Neuronal stem cell (in vitro differentiated cells): ENCODE measurements around the gene TSEN34.

Experiments used
- DNase-seq: peaks from one replicate; pipeline ENCODE4 v3.0.0-alpha.2; 2013; ENCODE audit warnings: low spot score
- H2AFZ ChIP-seq: one replicate; pipeline ENCODE4 v1.6.1; 2013; ENCODE audit warnings: mild to moderate bottlenecking, low read length, inconsistent platforms
- H2AK5ac ChIP-seq: 2 replicates; pipeline ENCODE4 v1.6.1; 2013; ENCODE audit warnings: low read depth, mild to moderate bottlenecking, inconsistent platforms, low read length, moderate library complexity, mixed read lengths
- H2BK120ac ChIP-seq: 2 replicates; pipeline ENCODE4 v1.6.1; 2013; ENCODE audit warnings: low read depth, mild to moderate bottlenecking, inconsistent platforms, low read length, moderate library complexity, mixed read lengths
- H2BK12ac ChIP-seq: one replicate; pipeline ENCODE4 v1.6.1; 2013; ENCODE audit warnings: low read length, inconsistent platforms
- H2BK15ac ChIP-seq: 2 replicates; pipeline ENCODE4 v1.6.1; 2013; ENCODE audit warnings: mild to moderate bottlenecking, low read length, inconsistent platforms, mixed read lengths
- H2BK5ac ChIP-seq: one replicate; pipeline ENCODE4 v1.6.1; 2013; ENCODE audit warnings: inconsistent platforms, mild to moderate bottlenecking, low read length, moderate library complexity
- H3K14ac ChIP-seq: one replicate; pipeline ENCODE4 v1.6.1; 2013; ENCODE audit warnings: low read length, inconsistent platforms
- H3K18ac ChIP-seq: 2 replicates; pipeline ENCODE4 v1.6.1; 2013; ENCODE audit warnings: low read length, inconsistent platforms
- H3K23ac ChIP-seq: 2 replicates; pipeline ENCODE4 v1.6.1; 2013; ENCODE audit warnings: low read depth, mild to moderate bottlenecking, mixed read lengths, low read length, inconsistent platforms; ENCODE audit not compliant: poor library complexity
- H3K27ac ChIP-seq: replicated peaks from 3 replicates; pipeline ENCODE4 v1.5.1; 2013; ENCODE audit warnings: low read length, inconsistent platforms
- H3K27me3 ChIP-seq, 3 experiments: 2 replicates each; pipeline ENCODE4 v1.6.1; 2013; ENCODE audit warnings: low read length in 3 of 3, mild to moderate bottlenecking in 2 of 3, inconsistent platforms in 1 of 3, low read depth in 1 of 3, mixed read lengths in 1 of 3, moderate library complexity in 1 of 3; ENCODE audit not compliant: control insufficient read depth in 3 of 3, insufficient read depth in 3 of 3
- H3K36me3 ChIP-seq, 2 donors: replicated peaks in 1 of 2; 2 replicates each; pipeline ENCODE4 v1.6.1; 2013; ENCODE audit warnings: low read length in 2 of 2; ENCODE audit not compliant: control insufficient read depth in 2 of 2, insufficient read depth in 2 of 2
- H3K4ac ChIP-seq: 2 replicates; pipeline ENCODE4 v1.6.1; 2013; ENCODE audit warnings: inconsistent platforms, mild to moderate bottlenecking, low read length, moderate library complexity
- H3K4me1 ChIP-seq, 2 donors: 1 replicate in 1 of 2; 2 replicates in 1 of 2; pipeline ENCODE4 v1.6.1; 2013; ENCODE audit warnings: low read length in 2 of 2, low read depth in 1 of 2; ENCODE audit not compliant: control insufficient read depth in 2 of 2, insufficient read depth in 1 of 2
- H3K4me2 ChIP-seq: one replicate; pipeline ENCODE4 v1.6.1; 2013; ENCODE audit warnings: mild to moderate bottlenecking, low read length, inconsistent platforms; ENCODE audit not compliant: insufficient read depth, poor library complexity, severe bottlenecking
- H3K4me3 ChIP-seq, 2 donors: 2 replicates each; pipeline ENCODE4 v1.5.1; 2013; ENCODE audit warnings: low read length in 2 of 2, mild to moderate bottlenecking in 2 of 2, inconsistent platforms in 1 of 2, moderate library complexity in 1 of 2
- H3K79me1 ChIP-seq: one replicate; pipeline ENCODE4 v1.6.1; 2013; ENCODE audit warnings: low read depth, mild to moderate bottlenecking, inconsistent platforms, low read length, moderate library complexity
- H3K9ac ChIP-seq: one replicate; pipeline ENCODE4 v1.6.1; 2013; ENCODE audit warnings: mild to moderate bottlenecking, low read depth, low read length, inconsistent platforms; ENCODE audit not compliant: poor library complexity
- H3K9me3 ChIP-seq, 2 donors: replicated peaks in 1 of 2; 2 replicates each; pipeline versions ENCODE3 to v1.6.1; 2013; ENCODE audit warnings: low read length in 2 of 2, mild to moderate bottlenecking in 2 of 2, inconsistent platforms in 1 of 2, low read depth in 1 of 2, mixed read lengths in 1 of 2, moderate library complexity in 1 of 2; ENCODE audit not compliant: control insufficient read depth in 2 of 2, insufficient read depth in 1 of 2
- H4K8ac ChIP-seq: one replicate; pipeline ENCODE4 v1.6.1; 2013; ENCODE audit warnings: low read depth, mild to moderate bottlenecking, inconsistent platforms, low read length, moderate library complexity
- H4K91ac ChIP-seq: one replicate; pipeline ENCODE4 v1.6.1; 2013; ENCODE audit warnings: low read length, low read depth, mild to moderate bottlenecking, inconsistent platforms; ENCODE audit not compliant: poor library complexity
- WGBS, 2 donors: extraction: QIAGEN DNeasy Blood & Tissue Kit; methylation state at CpG; one replicate each; pipeline ENCODE4 v1.1.7; 2013; ENCODE audit warnings: missing lambda C conversion rate in 2 of 2, mixed read lengths in 1 of 2; ENCODE audit not compliant: insufficient read length in 2 of 2, insufficient replicate concordance in 1 of 2; ENCODE audit errors: extremely low coverage in 2 of 2; 5-methylcytosine and 5-hydroxymethylcytosine counted together

TSEN34 gene

DNA sequence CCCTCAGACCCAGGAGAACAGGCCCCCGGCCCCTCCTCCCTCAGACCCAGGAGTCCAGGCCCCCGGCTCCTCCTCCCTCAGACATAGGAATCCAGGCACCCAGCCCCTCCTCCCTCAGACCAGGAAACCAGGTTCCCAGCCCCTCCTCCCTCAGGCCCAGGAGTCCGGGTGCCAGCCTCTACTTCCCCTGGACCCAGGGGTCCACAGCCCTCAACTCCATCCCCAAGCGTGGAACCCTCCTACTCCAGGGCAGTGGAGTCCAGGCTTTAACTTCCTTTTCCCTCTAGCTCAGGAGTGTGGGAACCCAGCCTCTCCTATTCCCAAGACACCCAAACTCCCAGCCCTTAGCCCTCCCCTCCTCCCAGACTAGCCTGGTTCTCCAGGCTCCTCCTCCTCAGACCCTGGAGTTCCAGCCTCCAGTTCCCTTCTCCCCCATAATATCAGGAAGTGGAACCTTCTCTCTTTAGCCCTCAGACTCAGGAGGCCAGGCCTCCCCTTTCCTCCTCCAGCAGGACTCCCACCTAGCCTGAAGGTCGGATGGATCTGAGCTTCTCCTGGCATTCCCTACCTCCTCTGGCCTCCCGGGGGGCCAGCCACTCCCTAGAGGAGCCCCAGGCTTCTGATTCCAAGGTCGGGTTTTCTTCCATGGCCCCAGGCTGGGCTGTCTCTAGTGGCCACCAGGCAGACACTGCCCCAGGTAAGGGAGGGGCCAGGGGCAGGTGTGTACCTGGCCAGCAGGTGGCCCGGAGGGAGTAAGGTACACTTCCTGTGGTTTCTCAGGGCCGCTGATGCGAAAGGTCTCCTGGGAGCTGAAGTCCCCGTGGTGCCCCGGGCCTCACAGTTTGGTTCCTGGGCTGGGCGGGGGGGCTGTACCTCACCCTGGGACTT is 18.4 kb upstream of the TSEN34 start, which contains the start of gene TMC4:
Gene TMC4 (minus strand): TSS at position 690 of the 888 bp plus-strand sequence. CDS start 43 bp downstream, at position 647.
- Histone ChIP-seq H3K18ac (no peak within 1 kb of the TSS), H4K8ac (no peak within 1 kb of the TSS), H3K79me1 (no peaks in the 10 kb centered on the region), H3K9me3 (no peaks in the 10 kb centered on the region), H3K9ac (no peak within 1 kb of the TSS), H2AFZ (no peak within 1 kb of the TSS), H4K91ac (no peak within 1 kb of the TSS), H2BK5ac (no peak within 1 kb of the TSS), H3K4me3 (peak within 1 kb of the TSS in 1 of 2 donors; percentile 42), H3K14ac (no peak within 1 kb of the TSS), H2AK5ac (peak within 1 kb of the TSS; percentile 46), H3K36me3 (peaks cover 6 to 17% of the 10 kb centered on the region in 2 donors), H2BK12ac (no peak within 1 kb of the TSS), H3K4me1 (peaks cover 0 to 3% of the 10 kb centered on the region in 2 donors), H3K27ac (no peak within 1 kb of the TSS), H3K27me3 (no peaks in the 10 kb centered on the region), H3K4ac (peak within 1 kb of the TSS; percentile 23), H2BK15ac (no peak within 1 kb of the TSS), H3K4me2 (no peak within 1 kb of the TSS), H2BK120ac (no peak within 1 kb of the TSS), H3K23ac (peak within 1 kb of the TSS; percentile 80)
- no peak for DNase-seq
- WGBS, 2 donors, result no CpG with 5 or more reads among the region's 13 CpGs

DNA sequence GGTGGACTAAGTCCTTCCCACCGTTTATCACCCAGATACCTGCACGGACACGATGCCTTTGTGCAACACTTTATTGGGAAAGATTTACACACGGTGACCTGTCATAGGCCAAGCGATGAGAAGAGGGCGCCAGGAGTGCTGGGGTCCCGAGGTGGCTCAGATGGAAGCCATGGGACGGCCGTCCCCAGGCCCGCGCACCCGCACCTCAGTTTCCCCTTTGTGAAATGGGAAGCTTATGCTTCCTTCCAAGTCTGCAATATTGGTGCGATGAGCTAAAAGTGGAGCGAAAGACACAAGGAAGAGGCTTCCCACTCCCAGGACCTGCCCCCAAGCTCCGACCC is 17.8 kb upstream of the TSEN34 start:
- Histone ChIP-seq H3K27me3 (no peaks in the 10 kb centered on the region), H2BK12ac (no peak overlapping the region), H3K9me3 (no peaks in the 10 kb centered on the region), H3K79me1 (no peaks in the 10 kb centered on the region), H3K36me3 (peaks cover 9 to 22% of the 10 kb centered on the region in 2 donors), H3K23ac (peak overlapping the region; percentile 43), H3K27ac (no peak overlapping the region), H2AFZ (no peak overlapping the region), H2BK120ac (no peak overlapping the region), H4K91ac (no peak overlapping the region), H4K8ac (no peak overlapping the region), H2AK5ac (no peak overlapping the region), H3K4me1 (peaks cover under 1 to 3% of the 10 kb centered on the region in 2 donors), H3K18ac (no peak overlapping the region), H3K4me3 (no peak overlapping the region), H3K4ac (no peak overlapping the region), H3K9ac (no peak overlapping the region), H3K4me2 (no peak overlapping the region), H3K14ac (no peak overlapping the region), H2BK15ac (no peak overlapping the region), H2BK5ac (no peak overlapping the region)
- no CpG with 5 or more reads among the region's 15 CpGs for WGBS, 2 donors
- DNase-seq, result no peak

DNA sequence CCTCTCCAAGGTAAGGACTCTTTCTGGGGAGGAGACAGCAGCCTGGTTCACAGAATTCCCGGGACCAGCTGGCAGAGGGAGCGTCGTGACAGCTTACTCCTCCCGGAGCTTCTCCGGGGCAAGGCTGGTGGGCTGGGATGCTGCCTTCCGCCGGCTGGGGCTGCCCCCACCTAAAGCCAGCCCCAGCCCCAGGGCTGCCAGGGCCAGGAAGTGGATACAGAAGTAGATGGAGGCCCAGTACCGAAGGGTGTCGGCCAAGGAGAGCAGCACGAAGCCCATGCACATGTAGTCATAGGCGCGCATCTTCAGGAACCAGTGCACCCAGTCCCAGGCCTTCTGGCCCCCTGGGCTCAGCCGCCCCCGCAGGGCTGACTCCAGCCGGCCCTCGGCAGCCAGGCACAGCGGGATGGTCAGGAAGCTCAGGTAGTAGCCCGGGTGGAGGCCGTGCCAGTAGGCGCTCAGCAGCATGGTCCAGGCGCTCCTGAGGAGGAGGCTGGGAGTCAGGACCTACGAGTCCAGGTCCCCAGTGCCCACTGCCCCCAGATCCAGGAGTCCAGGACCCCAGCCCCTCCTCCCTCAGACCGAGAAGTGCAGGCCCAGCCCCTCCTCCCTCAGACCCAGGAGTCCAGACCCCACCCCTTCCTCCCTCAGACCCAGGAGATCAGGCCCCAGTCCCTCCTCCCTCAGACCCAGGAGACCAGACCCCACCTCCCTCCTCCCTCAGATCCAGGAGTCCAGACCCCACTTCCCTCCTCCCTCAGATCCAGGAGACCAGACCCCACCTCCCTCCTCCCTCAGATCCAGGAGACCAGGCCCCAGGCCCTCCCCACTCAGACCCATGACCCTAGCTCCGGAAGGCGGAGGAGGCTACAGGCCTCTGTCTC is 16.9 kb upstream of the TSEN34 start:
- H4K91ac ChIP-seq, result no peak overlapping the region
- H2BK120ac ChIP-seq, result no peak overlapping the region
- no peak overlapping the region for H4K8ac ChIP-seq
- peaks cover 12 to 29% of the 10 kb centered on the region in 2 donors for H3K36me3 ChIP-seq
- peak overlapping the region; percentile 46 for H2AK5ac ChIP-seq
- no peak overlapping the region for H2BK15ac ChIP-seq
- WGBS, 2 donors, result no CpG with 5 or more reads among the region's 25 CpGs
- peak overlapping the region; percentile 60 for H3K9ac ChIP-seq
- peak overlapping the region; percentile 23 for H3K4ac ChIP-seq
- H3K9me3 ChIP-seq, result no peaks in the 10 kb centered on the region
- no peak overlapping the region for H3K27ac ChIP-seq
- no peaks in the 10 kb centered on the region for H3K79me1 ChIP-seq
- no peaks in the 10 kb centered on the region for H3K27me3 ChIP-seq
- H3K4me2 ChIP-seq, result no peak overlapping the region
- no peak overlapping the region for H3K4me3 ChIP-seq
- no peak overlapping the region for H3K14ac ChIP-seq
- H2AFZ ChIP-seq, result no peak overlapping the region
- no peak overlapping the region for H2BK5ac ChIP-seq
- H3K18ac ChIP-seq, result peak overlapping the region; percentile 71
- peaks cover 3 to 10% of the 10 kb centered on the region in 2 donors for H3K4me1 ChIP-seq
- DNase-seq, result no peak
- no peak overlapping the region for H2BK12ac ChIP-seq
- peak overlapping the region; percentile 80 for H3K23ac ChIP-seq
